ES-I3 (cell line): ENCODE measurements around the gene MFSD2A.
"Not testable (repeated sequence)": the region's sequence is repeated elsewhere in the genome, so short reads cannot be mapped to it uniquely, and the experiment has no call there.

Experiments
- H3K36me3 ChIP-seq: 2 replicates; pipeline ENCODE4 v1.6.1; 2013; ENCODE audit warnings: mild to moderate bottlenecking, low read length, control low read depth, moderate library complexity; ENCODE audit not compliant: insufficient read depth
- H3K4me1 ChIP-seq: 2 replicates; pipeline ENCODE4 v1.6.1; 2013; ENCODE audit warnings: mild to moderate bottlenecking, control low read depth, low read length; ENCODE audit not compliant: insufficient read depth
- H3K9ac ChIP-seq: 2 replicates; pipeline ENCODE4 v1.6.1; 2013; ENCODE audit warnings: low read depth, mild to moderate bottlenecking, low read length, moderate library complexity
- H3K9me3 ChIP-seq: 2 replicates; pipeline ENCODE4 v1.6.1; 2013; ENCODE audit warnings: mild to moderate bottlenecking, low read length, moderate library complexity; ENCODE audit not compliant: control insufficient read depth, insufficient read depth

Gene MFSD2A

GRCh38 chr1:39990428-39990827 is 35.5 kb downstream of the MFSD2A start:
- H3K9me3 ChIP-seq = no peaks in the 10 kb centered on the region
- H3K4me1 ChIP-seq = peaks cover 8% of the 10 kb centered on the region
- H3K36me3 ChIP-seq = no peaks in the 10 kb centered on the region
- H3K9ac ChIP-seq = no peak overlapping the region

GRCh38 chr1:39992234-39992633 is 37.3 kb downstream of the MFSD2A start:
- Histone ChIP-seq H3K4me1 (peaks cover 5% of the 10 kb centered on the region; the same call in 1 of the 2 replicates), H3K36me3 (no peaks in the 10 kb centered on the region), H3K9me3 (no peaks in the 10 kb centered on the region), H3K9ac (no peak overlapping the region)

- no peaks in the 10 kb centered on the region for H3K36me3 ChIP-seq
- H3K9ac ChIP-seq = no peak overlapping the region
- no peaks in the 10 kb centered on the region; the same call in 1 of the 2 replicates for H3K9me3 ChIP-seq
- H3K4me1 ChIP-seq = peaks cover 5% of the 10 kb centered on the region; the same call in 1 of the 2 replicates
These were observed 37.9 kb downstream of the MFSD2A start for GRCh38 chr1:39992888-39993287.

- no peak overlapping the region for H3K9ac ChIP-seq
These were observed 41.0 kb downstream of the MFSD2A start for GRCh38 chr1:39995973-39996393.

GRCh38 chr1:39996396-39997004 is 41.6 kb downstream of the MFSD2A start:
- H3K36me3 ChIP-seq = no peaks in the 10 kb centered on the region
- H3K4me1 ChIP-seq = no peaks in the 10 kb centered on the region
- H3K9ac ChIP-seq = no peak overlapping the region
- H3K9me3 ChIP-seq = no peaks in the 10 kb centered on the region; the same call in 1 of the 2 replicates

More at GRCh38 chr1:39995973-39996393, 41.0 kb downstream of the MFSD2A start:
- Histone ChIP-seq H3K4me1 (no peaks in the 10 kb centered on the region), H3K9me3 (no peaks in the 10 kb centered on the region; the same call in 1 of the 2 replicates), H3K36me3 (no peaks in the 10 kb centered on the region)

GRCh38 chr1:40001456-40001855 is 46.5 kb downstream of the MFSD2A start:
- H3K9ac ChIP-seq = no peak overlapping the region
- no peaks in the 10 kb centered on the region for H3K36me3 ChIP-seq
- no peaks in the 10 kb centered on the region; the same call in 1 of the 2 replicates for H3K9me3 ChIP-seq
- H3K4me1 ChIP-seq = no peaks in the 10 kb centered on the region

- no peak overlapping the region for H3K9ac ChIP-seq
- H3K36me3 ChIP-seq = no peaks in the 10 kb centered on the region
- no peaks in the 10 kb centered on the region for H3K9me3 ChIP-seq
- H3K4me1 ChIP-seq = no peaks in the 10 kb centered on the region
These were observed 48.5 kb downstream of the MFSD2A start for GRCh38 chr1:40003156-40004093.

GRCh38 chr1:40004857-40005256 is 49.9 kb downstream of the MFSD2A start:
- no peak overlapping the region for H3K9ac ChIP-seq
- no peaks in the 10 kb centered on the region for H3K4me1 ChIP-seq
- no peaks in the 10 kb centered on the region for H3K36me3 ChIP-seq
- H3K9me3 ChIP-seq = no peaks in the 10 kb centered on the region

- H3K36me3 ChIP-seq, H3K9me3 ChIP-seq, H3K9ac ChIP-seq, H3K4me1 ChIP-seq: not testable (repeated sequence)
These were observed 52.6 kb downstream of the MFSD2A start for GRCh38 chr1:40007481-40008034.

GRCh38 chr1:40011198-40011597 is 56.3 kb downstream of the MFSD2A start:
- peaks cover 8% of the 10 kb centered on the region; the same call in 1 of the 2 replicates for H3K4me1 ChIP-seq

GRCh38 chr1:40014253-40014706 is 59.3 kb downstream of the MFSD2A start:
- Histone ChIP-seq H3K9me3 (peaks cover 2% of the 10 kb centered on the region; the same call in 1 of the 2 replicates), H3K4me1 (peaks cover 8% of the 10 kb centered on the region; the same call in 1 of the 2 replicates), H3K9ac (no peak overlapping the region), H3K36me3 (no peaks in the 10 kb centered on the region)

More at GRCh38 chr1:40011198-40011597, 56.3 kb downstream of the MFSD2A start:
- Histone ChIP-seq H3K36me3 (no peaks in the 10 kb centered on the region), H3K9ac (no peak overlapping the region), H3K9me3 (no peaks in the 10 kb centered on the region)

- peaks cover 8% of the 10 kb centered on the region; the same call in 1 of the 2 replicates for H3K4me1 ChIP-seq
- H3K36me3 ChIP-seq = no peaks in the 10 kb centered on the region
- peaks cover 2% of the 10 kb centered on the region; the same call in 1 of the 2 replicates for H3K9me3 ChIP-seq
- H3K9ac ChIP-seq = no peak overlapping the region
These were observed 60.1 kb downstream of the MFSD2A start for GRCh38 chr1:40014812-40015594.

- H3K9me3 ChIP-seq = peaks cover 2% of the 10 kb centered on the region; the same call in 1 of the 2 replicates
- H3K4me1 ChIP-seq = peaks cover 8% of the 10 kb centered on the region; the same call in 1 of the 2 replicates
- no peaks in the 10 kb centered on the region for H3K36me3 ChIP-seq
- no peak overlapping the region for H3K9ac ChIP-seq
These were observed 63.1 kb downstream of the MFSD2A start for GRCh38 chr1:40017951-40018575.
